SK-N-SH (cell line): ENCODE measurements around the gene OVAAL. TPM values are rescaled to one million over a fixed set of nuclear protein-coding genes. Genes with fewer than 3 reads are reported as not detected.

Experiments used
- REST ChIP-seq: IDR thresholded peaks from 2 replicates; pipeline ENCODE4 v1.6.1; 2012; ENCODE audit warnings: mild to moderate bottlenecking, low read depth, low read length, moderate library complexity
- polyA plus RNA-seq, 3 experiments: library from polyadenylated mRNA; depleted of rRNA; stranded (reverse); fragments of >200 nt; gene quantifications; 2 replicates each; pipeline ENCODE4 v1.2.3, GENCODE V29; 2012
- small RNA-seq, 7 experiments: library from RNA; depleted of rRNA; stranded (forward); fragments of <200 nt; gene quantifications; one replicate each; pipeline ENCODE3, GENCODE V24; 2012

Gene OVAAL
- polyA plus RNA-seq, 1 of the 3 experiments (the other 2 are of a cell fraction): not detected

GRCh38 chr1:180615493-180616290 lies 56.9 kb downstream of the OVAAL start (continued):
- TF ChIP-seq REST: no peak
- TF ChIP-seq, all 33 proteins: peak for 0

Small RNA genes lying within 50 kb of the gene (small RNA-seq; reads per million reads assigned to genes)
- gene RF00019: 0 reads per million in 7 experiments

Other genes with a start within 250 kb of the OVAAL start
- gene ACBD6, start 56.4 kb upstream of the OVAAL start, polyA plus RNA-seq (2012; rRNA removed): 60.9 and 65.2 TPM in 2 replicates
- 7.9 and 11.5 TPM in 2 replicates for gene XPR1, start 73.1 kb downstream of the OVAAL start, polyA plus RNA-seq (2012; rRNA removed)